Inferior parietal cortex (tissue), 1 donor: ENCODE measurements around the gene ZNF691.
"Not testable (repeated sequence)": the region's sequence is repeated elsewhere in the genome, so short reads cannot be mapped to it uniquely, and the experiment has no call there.

Source experiments
- DNase-seq: peaks from one replicate; pipeline ENCODE4 v3.0.0-alpha.2; 2016; ENCODE audit errors: extremely low spot score

Gene ZNF691

GRCh38 chr1:42846257-42847110 is at the start of gene ZNF691:
Gene ZNF691, plus strand, starts transcription at chr1:42846613. Its CDS starts 3,046 bp downstream, at chr1:42849659.
- DNase-seq, result peak; percentile 99

GRCh38 chr1:42797414-42797813 is 49.0 kb upstream of the ZNF691 start:
- DNase-seq, result no peak

- no peak for DNase-seq
Observed at GRCh38 chr1:42797979-42798378, 48.4 kb upstream of the ZNF691 start.

GRCh38 chr1:42801832-42802473 is 44.5 kb upstream of the ZNF691 start:
- no peak for DNase-seq

- DNase-seq, result no peak
Observed at GRCh38 chr1:42806171-42806570, 40.2 kb upstream of the ZNF691 start.

- DNase-seq, result no peak
Observed at GRCh38 chr1:42806593-42806992, 39.8 kb upstream of the ZNF691 start.

GRCh38 chr1:42807056-42807668 is 39.3 kb upstream of the ZNF691 start:
- DNase-seq, result no peak

GRCh38 chr1:42814815-42815214 is 31.6 kb upstream of the ZNF691 start:
- not testable (repeated sequence) for DNase-seq

GRCh38 chr1:42815941-42816584 is 30.4 kb upstream of the ZNF691 start:
- no peak for DNase-seq

GRCh38 chr1:42816585-42817439 is 29.6 kb upstream of the ZNF691 start, which contains the start of the genes ERMAP and SVBP:
Gene ERMAP, plus strand, starts transcription at chr1:42817122. Its CDS starts 13,327 bp downstream, at chr1:42830449.
Gene SVBP, minus strand, starts transcription at chr1:42817397. Its CDS starts 853 bp downstream, at chr1:42816544.
- peak; percentile 84 for DNase-seq

GRCh38 chr1:42817440-42817767 is 29.0 kb upstream of the ZNF691 start:
- no peak for DNase-seq

- no peak for DNase-seq
Observed at GRCh38 chr1:42817976-42818375, 28.4 kb upstream of the ZNF691 start.

GRCh38 chr1:42820813-42821212 is 25.6 kb upstream of the ZNF691 start:
- no peak for DNase-seq

GRCh38 chr1:42821690-42822089 is 24.7 kb upstream of the ZNF691 start:
- DNase-seq, result no peak

GRCh38 chr1:42822800-42823392 is 23.5 kb upstream of the ZNF691 start:
- no peak for DNase-seq

GRCh38 chr1:42824481-42825035 is 21.9 kb upstream of the ZNF691 start:
- DNase-seq, result no peak

GRCh38 chr1:42825036-42825851 is 21.2 kb upstream of the ZNF691 start:
- no peak for DNase-seq

- no peak for DNase-seq
Observed at GRCh38 chr1:42830631-42831030, 15.8 kb upstream of the ZNF691 start.

- no peak for DNase-seq
Observed at GRCh38 chr1:42831273-42831672, 15.1 kb upstream of the ZNF691 start.
